IMR-90 (cell line): ENCODE results near the gene GTPBP4. TPM values are rescaled to one million over a fixed set of nuclear protein-coding genes. Genes with fewer than 3 reads are reported as not detected.

ENCODE experiments used
- RFX5 ChIP-seq: IDR thresholded peaks from 2 replicates; pipeline ENCODE4 v1.8.0; 2012; ENCODE audit warnings: low read depth, mild to moderate bottlenecking, low read length, moderate library complexity
- polyA plus RNA-seq, 3 experiments: library from polyadenylated mRNA; depleted of rRNA; stranded (reverse); fragments of >200 nt; gene quantifications; 2 replicates each; pipeline ENCODE4 v1.2.3, GENCODE V29; 2012; ENCODE audit warnings: low replicate concordance in 1 of 3
- total RNA-seq: library from RNA; depleted of rRNA; stranded (reverse); fragments of >200 nt; gene quantifications from 2 replicates; pipeline ENCODE4 v1.2.3, GENCODE V29; 2012; rRNA removed

Gene GTPBP4
- total and polyA plus RNA-seq, 2 of the 4 experiments (the other 2 are of a cell fraction) = 46.2 to 48.6 TPM

DNA sequence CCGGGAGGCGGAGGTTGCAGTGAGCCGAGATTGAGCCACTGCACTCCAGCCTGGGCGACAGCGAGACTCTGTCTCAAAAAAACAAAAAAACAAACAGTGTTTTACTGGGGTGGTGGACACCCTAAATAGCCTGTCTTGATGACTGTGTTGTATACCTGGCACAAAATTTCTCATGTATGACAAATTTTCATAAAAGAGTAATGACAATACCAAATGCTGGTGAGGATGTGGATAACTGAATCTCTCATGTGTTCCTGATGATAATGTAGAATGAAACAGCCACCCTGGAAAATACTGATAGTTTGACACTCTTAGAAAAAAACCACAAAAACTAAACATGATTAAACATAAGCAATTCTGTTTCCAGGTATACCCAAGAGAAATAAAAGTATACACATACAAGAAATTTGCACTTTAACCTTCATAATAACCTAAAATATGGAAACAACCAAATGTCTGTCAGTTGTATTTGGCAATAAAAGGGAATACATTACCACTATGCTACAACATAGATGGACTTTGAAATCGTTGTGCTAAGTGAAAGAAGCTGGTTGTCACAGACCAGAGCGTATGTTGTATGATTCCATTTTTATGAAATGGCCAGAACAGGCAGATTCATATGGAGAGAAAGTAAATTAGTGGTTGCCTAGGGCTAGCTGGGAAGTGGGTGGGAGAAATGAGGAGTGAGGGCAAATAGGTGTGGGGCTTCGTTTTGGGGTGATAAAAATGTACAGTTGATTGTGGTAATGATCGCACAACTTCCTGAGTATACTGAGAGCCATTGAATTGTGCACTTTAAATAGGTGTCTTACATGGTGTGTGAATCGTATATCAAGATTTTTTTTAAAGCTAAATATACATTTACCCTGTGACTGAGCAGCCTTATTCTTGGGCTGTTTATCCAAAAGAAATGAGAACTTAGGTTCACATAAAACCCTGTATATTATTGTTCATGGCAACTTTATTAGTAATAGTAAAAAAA, 80.4 kb downstream of the GTPBP4 start (continued):
- no peak for TF ChIP-seq RFX5

Other genes starting within 250 kb of the GTPBP4 start
- gene LARP4B, start 56.7 kb upstream of the GTPBP4 start, total RNA-seq = 25.5 and 30.8 TPM in 2 replicates
- 22.1 and 24.3 TPM in 2 replicates for gene LARP4B, start 56.7 kb upstream of the GTPBP4 start, polyA plus RNA-seq (2012; rRNA removed)
- gene IDI2, start 37.4 kb downstream of the GTPBP4 start, total RNA-seq = not detected in 2 replicates
- gene IDI2, start 37.4 kb downstream of the GTPBP4 start, polyA plus RNA-seq (2012; rRNA removed) = not detected in 2 replicates
- 27.4 and 45.8 TPM in 2 replicates for gene IDI1, start 60.7 kb downstream of the GTPBP4 start, total RNA-seq
- gene IDI1, start 60.7 kb downstream of the GTPBP4 start, polyA plus RNA-seq (2012; rRNA removed) = 23.9 and 27.3 TPM in 2 replicates
- 12.7 and 16.4 TPM in 2 replicates for gene WDR37, start 68.0 kb downstream of the GTPBP4 start, total RNA-seq
- 14.0 and 14.5 TPM in 2 replicates for gene WDR37, start 68.0 kb downstream of the GTPBP4 start, polyA plus RNA-seq (2012; rRNA removed)